Motor neuron (in vitro differentiated cells): Measurements from ENCODE around the gene OPHN1. TPM values are rescaled to one million over a fixed set of nuclear protein-coding genes. Genes with fewer than 3 reads are reported as not detected.
"Not testable (repeated sequence)": the region's sequence is repeated elsewhere in the genome, so short reads cannot be mapped to it uniquely, and the experiment has no call there.

ENCODE experiments used
- ATAC-seq, 8 experiments: fragments of 200-7000 bp; cut with Tn5 transposase; replicated peaks in 6 of 8; 2 replicates each; pipeline ENCODE4 v1.8.0; 2021; ENCODE audit warnings: mild to moderate bottlenecking in 8 of 8, moderate library complexity in 8 of 8
- H3K27ac ChIP-seq, 2 donors: fragments of 250-450 bp; sonication (Bioruptor Pico); 2 replicates each; pipeline ENCODE4 v1.9.0; 2021; ENCODE audit warnings: antibody characterized with exemption in 2 of 2, mild to moderate bottlenecking in 2 of 2, moderate library complexity in 1 of 2
- H3K4me1 ChIP-seq, 2 donors: fragments of 250-450 bp; sonication (Bioruptor Pico); replicated peaks in 1 of 2; 2 replicates each; pipeline ENCODE4 v1.6.1; 2021; ENCODE audit warnings: antibody characterized with exemption in 2 of 2, mild to moderate bottlenecking in 2 of 2, moderate library complexity in 1 of 2
- H3K4me3 ChIP-seq, 5 donors: fragments of 250-450 bp; sonication (Bioruptor Pico); 2 replicates each; pipeline ENCODE4 v1.9.0; 2021; ENCODE audit warnings: antibody characterized with exemption in 5 of 5, mild to moderate bottlenecking in 5 of 5, moderate library complexity in 4 of 5
- WGBS, 10 experiments: fragments of 450-650 bp; shearing (Covaris generic); methylation state at CpG; one replicate each; pipeline ENCODE4 v1.0.0; 2022; 5-methylcytosine and 5-hydroxymethylcytosine counted together
- in situ Hi-C, 9 experiments: fragments of 400-800 bp; cut with MboI; loops; one replicate each; pipeline ENCODE4 v1.15.0; 2021; ENCODE audit warnings: low sequenced_read_pairs in 9 of 9, low pct_unique_long_range_greater_than_20kb in 2 of 9; ENCODE audit not compliant: unreplicated experiment in 9 of 9
- total RNA-seq, 8 experiments: library from RNA; unstranded; fragments of 300-600 nt; gene quantifications; 2 replicates each; pipeline versions ENCODE4 v1.2.3 to v1.2.4, GENCODE V29; 2022

Gene OPHN1
- total RNA-seq, 8 experiments from 2014 or later, result 4.6 to 13.9 (median 6.1) TPM

DNA sequence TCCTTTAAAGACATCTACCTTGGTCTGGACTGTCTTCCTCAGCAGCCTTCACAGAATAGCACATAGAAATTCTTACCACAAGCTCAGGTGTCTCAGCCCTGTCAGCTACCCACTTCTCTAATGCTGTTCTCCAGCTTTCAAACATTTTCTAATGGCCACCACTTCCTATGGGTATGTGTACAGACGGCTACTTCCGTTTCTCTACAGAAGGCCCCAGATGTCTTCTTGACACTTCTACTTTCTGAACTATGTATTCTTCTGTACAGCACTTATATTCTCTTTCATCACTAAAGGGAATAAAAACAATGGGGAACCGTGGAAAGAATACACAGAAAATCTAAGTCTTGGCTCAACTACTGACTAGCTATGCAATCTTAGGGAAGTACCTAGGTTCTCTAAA is 13.3 kb downstream of the OPHN1 start:
- Histone ChIP-seq H3K4me1 (no peaks in the 10 kb centered on the region), H3K4me3 (no peak overlapping the region), H3K27ac (no peak overlapping the region)
- in situ Hi-C loops, result no loop called here
- 21 to 100% (median 53%) methylated on average over 1 to 3 of the region's 3 CpGs; no CpG with 5 or more reads in 6 of the 10 experiments for WGBS, 10 experiments
- ATAC-seq, result no peak

DNA sequence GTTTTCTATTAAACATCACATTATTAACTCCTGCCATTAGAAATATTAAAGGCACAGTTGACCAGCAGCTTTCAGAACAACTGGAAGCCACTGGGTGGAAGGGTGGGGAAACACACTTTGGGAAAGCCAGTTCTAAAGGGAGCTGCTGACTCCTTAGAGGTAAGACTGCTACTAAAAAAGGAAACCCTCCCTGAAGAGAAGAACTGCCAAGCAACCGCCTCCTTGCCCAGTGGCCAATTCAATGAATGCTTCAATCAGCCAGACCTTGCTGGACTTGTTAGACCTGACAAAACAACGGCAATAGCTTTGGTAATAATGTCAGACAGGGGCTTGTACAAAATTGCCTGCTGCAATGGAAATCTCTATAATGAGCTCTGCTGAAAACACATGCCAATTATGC is 15.6 kb downstream of the OPHN1 start:
- no peak overlapping the region for H3K27ac ChIP-seq
- in situ Hi-C loops, result no loop called here
- 7 to 100% (median 71%) methylated on average over 1 to 2 of the region's 2 CpGs; no CpG with 5 or more reads in 6 of the 10 experiments for WGBS, 10 experiments
- ATAC-seq, result no peak
- H3K4me3 ChIP-seq, result no peak overlapping the region
- H3K4me1 ChIP-seq, result no peaks in the 10 kb centered on the region

DNA sequence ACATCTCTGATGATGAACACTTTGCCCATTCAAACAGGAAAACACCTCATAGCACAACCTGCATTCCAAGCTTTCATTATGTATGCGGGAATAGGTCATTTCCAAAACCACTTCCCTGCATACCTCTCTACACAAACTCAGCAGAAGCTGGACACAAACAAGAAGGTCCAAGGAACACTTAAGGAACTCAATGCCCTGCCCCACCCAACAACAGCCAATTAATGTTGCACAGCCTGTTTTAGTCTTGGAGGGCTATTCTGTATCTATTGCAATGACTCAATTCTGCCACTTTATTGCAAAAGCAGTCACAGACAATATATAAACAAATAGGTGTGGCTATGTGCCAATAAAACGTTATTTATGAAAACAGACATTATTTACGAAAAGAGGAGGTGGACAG is 16.7 kb downstream of the OPHN1 start:
- Histone ChIP-seq H3K4me1 (no peaks in the 10 kb centered on the region), H3K4me3 (no peak overlapping the region), H3K27ac (no peak overlapping the region)
- peak in 3 of 8 experiments; percentile 36 to 78 (median 73) for ATAC-seq
- in situ Hi-C loops, result no loop called here
- 30 to 47% methylated on average over 2 to 3 of the region's 3 CpGs; no CpG with 5 or more reads in 8 of the 10 experiments for WGBS, 10 experiments

DNA sequence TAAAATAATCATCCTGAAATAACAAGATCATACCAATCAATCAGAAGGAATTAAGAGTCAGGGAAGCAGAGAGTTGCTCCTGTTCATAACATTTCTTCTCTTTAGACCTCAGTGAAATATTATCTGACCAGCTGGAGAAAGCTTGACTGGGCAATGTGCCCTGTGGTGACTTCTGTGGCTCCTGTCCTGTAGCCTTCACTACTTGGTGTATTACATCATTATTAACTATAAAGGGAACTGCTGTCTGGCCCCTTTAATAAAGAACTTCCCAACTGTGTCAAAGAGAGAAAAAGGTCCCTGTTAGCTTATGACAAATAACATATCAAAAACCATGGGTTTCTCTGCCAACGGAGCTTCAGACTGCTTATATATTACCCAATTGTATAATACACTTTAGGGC is 18.0 kb downstream of the OPHN1 start:
- no peak overlapping the region for H3K27ac ChIP-seq
- no peak overlapping the region for H3K4me3 ChIP-seq
- no peak for ATAC-seq
- in situ Hi-C loops, result no loop called here
- whole genome bisulfite sequencing, 10 experiments, result 50 to 57% methylated on average over 1 of the region's 1 CpG; no CpG with 5 or more reads in 8 of the 10 experiments
- no peaks in the 10 kb centered on the region for H3K4me1 ChIP-seq

DNA sequence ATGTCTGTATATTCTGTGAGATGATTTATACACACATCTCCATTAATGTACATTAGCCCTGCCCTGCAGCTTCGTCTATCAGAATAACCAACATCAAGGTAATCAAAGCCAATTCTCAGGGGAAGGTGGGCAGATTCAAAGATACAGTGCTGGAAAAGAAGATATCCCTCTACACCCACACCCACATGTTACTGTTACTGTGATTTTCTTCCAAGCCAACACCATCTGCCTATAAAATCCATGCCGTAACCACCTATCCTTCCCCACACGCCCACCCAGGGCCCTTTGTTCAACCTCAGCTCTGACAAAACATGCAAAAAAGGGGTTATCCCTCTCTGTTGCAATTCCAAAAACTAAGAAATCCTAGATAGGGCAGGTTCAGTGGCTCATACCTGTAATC is 20.0 kb downstream of the OPHN1 start:
- 8 to 50% methylated on average over 2 of the region's 3 CpGs; no CpG with 5 or more reads in 8 of the 10 experiments for WGBS, 10 experiments
- ATAC-seq, result no peak
- in situ Hi-C loops, result no loop called here
- H3K27ac ChIP-seq, result no peak overlapping the region
- H3K4me3 ChIP-seq, result no peak overlapping the region
- H3K4me1 ChIP-seq, result no peaks in the 10 kb centered on the region

DNA sequence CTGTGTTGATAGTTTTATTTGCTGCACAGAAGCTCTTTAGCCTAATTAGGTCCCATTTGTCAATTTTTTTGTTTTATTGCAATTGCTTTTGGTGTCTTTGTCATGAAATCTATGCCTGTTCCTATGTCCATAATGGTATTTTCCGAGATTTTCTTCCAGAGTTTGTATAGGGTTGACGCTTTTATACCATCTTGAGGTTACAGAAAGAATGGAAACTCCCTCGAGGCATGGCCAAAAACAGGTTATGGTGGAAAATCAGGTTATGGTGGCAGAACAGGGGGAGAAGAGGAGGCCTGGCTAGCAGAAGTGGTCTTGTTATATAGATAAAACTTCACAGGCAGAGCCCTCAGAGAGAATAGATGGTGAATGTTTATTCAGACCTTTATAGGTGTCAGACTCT is 21.6 kb downstream of the OPHN1 start:
- 28 to 100% (median 86%) methylated on average over 1 to 2 of the region's 3 CpGs; no CpG with 5 or more reads in 5 of the 10 experiments for WGBS, 10 experiments
- Histone ChIP-seq H3K4me3 (no peak overlapping the region), H3K27ac (no peak overlapping the region), H3K4me1 (no peaks in the 10 kb centered on the region)
- in situ Hi-C loops, result no loop called here
- no peak for ATAC-seq

DNA sequence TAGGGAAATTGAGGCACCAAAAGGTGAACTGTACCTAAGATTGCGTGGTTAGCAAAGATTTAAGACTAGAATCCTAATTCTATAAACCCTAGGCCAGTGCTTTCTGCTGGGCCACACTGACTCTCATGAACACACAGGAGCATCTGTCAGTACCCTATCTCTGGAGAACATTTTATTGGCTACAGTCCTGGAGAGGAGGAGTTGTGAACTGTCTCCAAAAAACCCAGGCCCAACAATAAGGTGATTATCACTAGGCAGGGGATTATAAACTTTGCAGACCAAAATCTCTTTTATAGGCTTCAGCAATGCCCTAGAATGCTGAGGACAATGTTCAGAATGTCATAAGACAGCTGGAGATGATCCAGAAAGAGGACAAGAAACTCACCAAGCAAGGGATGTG is 24.1 kb downstream of the OPHN1 start:
- no peak for ATAC-seq
- no peak overlapping the region for H3K4me3 ChIP-seq
- in situ Hi-C loops, result no loop called here
- 83 to 100% methylated on average over 1 of the region's 1 CpG; no CpG with 5 or more reads in 8 of the 10 experiments for WGBS, 10 experiments
- H3K27ac ChIP-seq, result no peak overlapping the region
- no peaks in the 10 kb centered on the region for H3K4me1 ChIP-seq

DNA sequence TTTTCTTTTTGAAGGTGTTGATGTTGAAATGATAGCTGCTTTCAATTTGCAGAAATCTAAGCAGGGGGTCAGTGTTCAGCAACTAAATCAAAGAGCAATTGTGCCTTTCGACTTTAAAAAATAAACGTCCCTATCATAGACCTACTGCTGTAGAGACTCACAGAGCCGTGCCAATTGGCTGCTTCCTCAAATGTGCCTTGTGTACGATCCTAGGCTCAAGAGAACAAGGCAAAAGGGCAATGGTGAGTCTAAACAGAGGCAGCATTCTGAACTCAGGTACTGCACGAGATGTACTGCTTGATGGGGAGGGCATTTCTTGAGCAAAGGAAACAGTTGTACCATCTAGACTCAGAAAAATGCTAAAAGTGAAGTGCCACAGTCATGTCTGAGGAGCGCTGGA is 29.8 kb downstream of the OPHN1 start:
- 20 to 88% (median 43%) methylated on average over 1 to 2 of the region's 6 CpGs; no CpG with 5 or more reads in 6 of the 10 experiments for WGBS, 10 experiments

DNA sequence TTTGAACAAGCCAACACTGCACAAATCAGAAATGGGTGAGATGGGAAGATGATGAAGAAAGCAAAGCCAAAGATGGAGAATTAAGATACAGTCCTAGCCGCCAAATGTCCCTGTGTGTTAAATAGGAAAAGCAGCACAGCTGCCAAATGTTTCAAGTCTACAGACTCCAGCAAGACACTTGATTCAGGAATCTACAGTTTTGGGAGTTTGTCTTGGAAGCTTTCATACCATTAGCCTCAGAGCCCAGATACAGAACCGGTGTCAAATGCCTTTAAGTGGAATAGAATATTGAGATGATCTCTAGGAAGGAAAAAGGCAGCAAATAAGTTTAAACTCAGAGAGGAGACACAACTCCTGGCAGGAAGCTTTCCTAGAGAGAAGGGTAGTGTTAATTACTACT is 30.3 kb downstream of the OPHN1 start:
- no peak overlapping the region for H3K27ac ChIP-seq
- no peaks in the 10 kb centered on the region for H3K4me1 ChIP-seq
- no peak for ATAC-seq
- WGBS, 10 experiments, result 0 to 100% (median 85%) methylated on average over 1 to 2 of the region's 2 CpGs; no CpG with 5 or more reads in 7 of the 10 experiments
- in situ Hi-C loops, result no loop called here
- H3K4me3 ChIP-seq, result no peak overlapping the region

More for the DNA sequence above, 29.8 kb downstream of the OPHN1 start:
- Histone ChIP-seq H3K4me3 (no peak overlapping the region), H3K27ac (no peak overlapping the region), H3K4me1 (no peaks in the 10 kb centered on the region)
- no peak for ATAC-seq
- in situ Hi-C loops, result no loop called here

DNA sequence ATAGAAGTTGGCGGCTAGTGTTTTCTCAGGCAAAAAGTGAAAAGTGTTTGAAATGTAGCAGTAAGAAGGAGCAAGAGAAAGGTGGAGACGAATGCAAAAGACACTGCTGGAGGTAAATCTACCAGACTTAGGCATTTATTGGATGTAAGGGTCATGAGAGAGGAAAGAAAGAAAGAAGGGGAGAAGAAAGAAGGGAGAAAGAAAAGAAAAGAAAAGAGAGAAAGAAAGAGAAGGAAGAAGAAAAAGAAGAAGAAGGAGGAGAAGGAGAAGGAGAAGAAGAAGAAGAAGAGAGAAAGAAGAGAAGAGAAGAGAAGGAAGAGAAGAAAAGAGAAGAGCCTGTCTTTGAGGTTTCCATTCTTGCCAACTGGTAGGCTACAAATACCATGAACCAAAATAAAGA is 31.2 kb downstream of the OPHN1 start:
- H3K27ac ChIP-seq, result no peak overlapping the region
- ATAC-seq, result no peak
- H3K4me1 ChIP-seq, result no peaks in the 10 kb centered on the region
- WGBS, 10 experiments, result 26 to 100% (median 83%) methylated on average over 1 to 2 of the region's 2 CpGs; no CpG with 5 or more reads in 1 of the 10 experiments
- H3K4me3 ChIP-seq, result no peak overlapping the region
- in situ Hi-C loops, result no loop called here

DNA sequence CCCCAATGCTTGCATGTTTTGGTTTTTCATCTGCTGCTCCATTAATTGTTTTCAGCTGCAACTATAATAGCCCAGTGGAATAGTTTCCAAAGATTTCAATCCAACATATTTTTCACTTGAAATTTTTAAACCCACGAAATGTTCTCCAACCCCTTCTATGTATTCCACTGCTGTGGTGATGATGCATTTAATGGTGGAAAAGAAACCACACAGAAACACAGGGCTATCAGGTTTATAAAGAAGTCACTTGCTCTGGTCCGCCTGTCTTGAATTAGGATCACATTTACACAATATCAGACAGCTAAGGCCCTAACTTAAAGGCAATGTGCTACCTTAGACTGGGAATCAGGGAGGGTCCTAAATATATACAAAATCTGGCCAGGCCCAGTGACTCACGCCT is 35.0 kb downstream of the OPHN1 start:
- ATAC-seq, result peak in 1 of 8 experiments; percentile 71
- no peak overlapping the region for H3K27ac ChIP-seq
- in situ Hi-C loops, result no loop called here
- no peak overlapping the region for H3K4me3 ChIP-seq
- 0 to 71% (median 28%) methylated on average over 1 to 2 of the region's 3 CpGs; no CpG with 5 or more reads in 6 of the 10 experiments for WGBS, 10 experiments
- H3K4me1 ChIP-seq, result no peaks in the 10 kb centered on the region

DNA sequence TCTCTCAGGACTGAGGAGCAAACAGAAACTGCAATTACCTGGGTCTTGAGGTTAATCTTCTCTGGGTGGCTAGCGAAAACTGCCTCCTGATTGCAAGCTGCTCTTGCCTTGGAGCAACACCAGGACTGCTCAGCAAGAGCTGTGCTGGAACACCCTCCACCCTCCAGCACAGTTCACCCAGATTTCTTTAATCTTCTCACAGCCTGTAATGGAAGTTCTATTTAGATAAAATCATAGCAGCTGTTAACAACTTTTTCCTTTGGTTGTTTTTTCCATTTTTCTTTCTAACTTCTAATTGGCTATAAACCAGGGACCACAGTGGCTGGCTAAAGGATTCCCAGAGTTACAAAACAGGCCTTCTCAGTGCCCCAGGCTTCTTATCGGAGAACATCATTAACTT is 36.3 kb downstream of the OPHN1 start:
- Histone ChIP-seq H3K4me3 (no peak overlapping the region), H3K4me1 (no peaks in the 10 kb centered on the region), H3K27ac (no peak overlapping the region)
- peak in 3 of 8 experiments; percentile 31 to 54 (median 32) for ATAC-seq
- in situ Hi-C loops, result no loop called here
- WGBS, 10 experiments, result 38 to 100% (median 77%) methylated on average over 1 to 2 of the region's 2 CpGs; no CpG with 5 or more reads in 4 of the 10 experiments

DNA sequence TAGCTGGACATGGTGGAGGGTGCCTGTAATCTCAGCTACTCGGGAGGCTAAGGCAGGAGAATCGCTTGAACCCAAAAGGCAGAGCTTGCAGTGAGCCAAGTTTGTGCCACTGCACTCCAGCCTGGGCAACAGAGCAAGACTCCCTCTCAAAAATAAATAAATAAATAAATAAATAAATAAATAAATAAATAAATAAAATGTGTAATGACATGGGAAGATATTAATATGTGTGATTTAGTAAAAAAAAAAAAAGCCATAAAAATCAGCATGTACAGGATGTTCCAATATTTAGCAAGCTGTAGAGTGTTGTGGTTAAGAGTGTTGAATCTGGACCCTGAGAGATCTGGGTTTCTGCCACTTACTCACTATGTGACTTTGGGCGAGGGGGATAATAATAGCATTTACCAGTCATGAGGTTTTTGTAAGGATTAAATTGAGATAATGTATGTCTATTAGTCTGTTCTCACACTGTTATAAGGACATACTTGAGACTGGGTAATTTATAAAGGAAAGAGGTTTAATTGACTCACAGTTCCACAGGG is 43.8 kb downstream of the OPHN1 start:
- H3K27ac ChIP-seq, H3K4me1 ChIP-seq, in situ Hi-C loops, ATAC-seq, H3K4me3 ChIP-seq: not testable (repeated sequence)
- WGBS, 10 experiments, result 57 to 100% (median 91%) methylated on average over 1 to 3 of the region's 3 CpGs; no CpG with 5 or more reads in 4 of the 10 experiments

DNA sequence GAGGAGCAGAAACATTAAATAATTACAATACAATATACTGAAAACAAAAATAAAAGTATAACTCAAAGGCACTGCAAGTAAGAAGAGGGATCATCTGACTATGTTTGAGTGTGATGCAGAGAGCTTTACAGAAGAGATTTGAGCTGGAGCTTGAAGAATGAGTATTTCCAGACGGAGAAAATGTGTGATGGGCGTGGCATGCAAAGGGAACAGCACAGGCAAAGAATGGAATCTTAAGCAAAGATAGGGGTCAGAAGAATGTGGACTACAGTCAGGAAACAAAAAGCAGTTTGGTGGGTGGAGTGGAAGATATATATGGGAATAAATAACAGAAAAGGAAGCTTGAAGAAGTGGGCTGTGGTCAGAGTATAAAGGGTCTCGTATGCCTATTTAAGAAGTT is 45.5 kb downstream of the OPHN1 start:
- peak in 1 of 8 experiments; percentile 66 for ATAC-seq
- Histone ChIP-seq H3K4me3 (no peak overlapping the region), H3K27ac (no peak overlapping the region), H3K4me1 (no peaks in the 10 kb centered on the region)
- in situ Hi-C loops, result no loop called here
- 14 to 83% (median 60%) methylated on average over 1 of the region's 3 CpGs; no CpG with 5 or more reads in 7 of the 10 experiments for WGBS, 10 experiments
